PC-3 (cell line): ENCODE measurements around the gene KRT80. TPM values are rescaled to one million over a fixed set of nuclear protein-coding genes. Genes with fewer than 3 reads are reported as not detected.

Experiments
- ATAC-seq: fragments of 200-7000 bp; cut with Tn5 transposase; 2 replicates; pipeline ENCODE4 v1.9.1; 2020; ENCODE audit warnings: mild to moderate bottlenecking, moderate library complexity
- BruUV-seq: library from RNA; stranded (reverse); fragments of 400-500 nt; replicated peaks from 2 replicates; lab custom pipeline; 2021; lab: Mats Ljungman, UMichigan
- CTCF ChIA-PET: fragments of 300-600 bp; sonication (Branson Sonifier 250); formaldehyde crosslinking; loops from one replicate; lab custom pipeline; 2022; ENCODE audit warnings: antibody characterized with exemption; lab: Charles Lee
- POLR2A ChIA-PET: fragments of 300-600 bp; sonication (Branson Sonifier 250); formaldehyde crosslinking; loops from one replicate; lab custom pipeline; 2022; ENCODE audit warnings: antibody characterized with exemption; ENCODE audit not compliant: unreplicated experiment; lab: Charles Lee
- DNase-seq: peaks from one replicate; pipeline ENCODE4 v3.0.0-alpha.2; 2015
- H2AFZ ChIP-seq: fragments of 300-600 bp; sonication (generic); 2 replicates; pipeline ENCODE4 v1.6.0; 2016; ENCODE audit warnings: antibody characterized with exemption, low read length
- H3F3A ChIP-seq: fragments of 300-600 bp; sonication (generic); one replicate; pipeline ENCODE4 v1.6.0; 2017; ENCODE audit warnings: antibody characterized with exemption, low read length, control low read depth, mild to moderate bottlenecking; ENCODE audit not compliant: unreplicated experiment
- H3K27ac ChIP-seq: fragments of 300-600 bp; sonication (generic); 2 replicates; pipeline ENCODE4 v1.5.1; 2016; ENCODE audit warnings: mild to moderate bottlenecking, low read length
- H3K27me3 ChIP-seq: fragments of 300-600 bp; sonication (generic); 2 replicates; pipeline ENCODE4 v1.6.1; 2016; ENCODE audit warnings: low read length, mixed read lengths
- H3K36me3 ChIP-seq: fragments of 300-600 bp; sonication (generic); 2 replicates; pipeline ENCODE4 v1.6.1; 2016; ENCODE audit warnings: low read depth, mixed run types, low read length, mixed read lengths
- H3K4me1 ChIP-seq: fragments of 300-600 bp; sonication (generic); 2 replicates; pipeline ENCODE4 v1.5.1; 2016; ENCODE audit warnings: low read length; ENCODE audit not compliant: insufficient read depth
- H3K4me2 ChIP-seq: fragments of 300-600 bp; sonication (generic); 2 replicates; pipeline ENCODE4 v1.6.0; 2016; ENCODE audit warnings: low read length
- H3K4me3 ChIP-seq: fragments of 300-600 bp; sonication (generic); 2 replicates; pipeline ENCODE4 v1.5.1; 2016; ENCODE audit warnings: mild to moderate bottlenecking, low read length, mixed read lengths
- H3K79me2 ChIP-seq: fragments of 300-600 bp; sonication (generic); 2 replicates; pipeline ENCODE4 v1.6.1; 2017; ENCODE audit warnings: low read length, mixed read lengths
- H3K9ac ChIP-seq: fragments of 300-600 bp; sonication (generic); 2 replicates; pipeline ENCODE4 v1.6.0; 2016; ENCODE audit warnings: mild to moderate bottlenecking, low read length
- H3K9me2 ChIP-seq: fragments of 300-600 bp; sonication (generic); replicated peaks from 2 replicates; pipeline ENCODE4 v1.6.1; 2016; ENCODE audit warnings: mixed run types, low read length, mixed read lengths
- H3K9me3 ChIP-seq: fragments of 300-600 bp; sonication (generic); 2 replicates; pipeline ENCODE4 v1.6.1; 2016; ENCODE audit warnings: low read length, mixed read lengths
- H4K20me1 ChIP-seq: fragments of 300-600 bp; sonication (generic); 2 replicates; pipeline ENCODE4 v1.6.1; 2016; ENCODE audit warnings: low read length, mixed read lengths
- CTCF ChIP-seq: fragments of 300-600 bp; sonication (generic); conservative IDR thresholded peaks from 2 replicates; pipeline ENCODE4 v1.5.1; 2017; ENCODE audit warnings: antibody characterized with exemption, low read depth, mild to moderate bottlenecking, low read length
- EZH2 ChIP-seq: fragments of 300-600 bp; sonication (generic); IDR thresholded peaks from one replicate; pipeline ENCODE4 v1.6.1; 2017; ENCODE audit warnings: antibody characterized with exemption, mild to moderate bottlenecking, low read length; ENCODE audit not compliant: unreplicated experiment
- EZH2phosphoT487 ChIP-seq: fragments of 300-600 bp; sonication (generic); IDR thresholded peaks from 2 replicates; pipeline ENCODE4 v1.6.1; 2018; ENCODE audit warnings: mild to moderate bottlenecking, antibody characterized with exemption, low read length, borderline replicate concordance
- intact Hi-C: fragments of 100-400 bp; cut with micrococcal nuclease; formaldehyde crosslinking; loops from 2 replicates; pipeline ENCODE4 v1.9.0; 2023
- total RNA-seq: library from RNA; depleted of rRNA; stranded (reverse); fragments of >200 nt; gene quantifications from 2 replicates; pipeline ENCODE4 v1.2.3, GENCODE V29; 2014

Gene KRT80
- total RNA-seq, 1 experiment from 2014 or later, result 19.8 TPM

- Histone ChIP-seq H2AFZ (no peak overlapping the region), H3K4me3 (no peak overlapping the region), H3F3A (no peaks in the 10 kb centered on the region), H4K20me1 (no peaks in the 10 kb centered on the region), H3K9ac (no peak overlapping the region), H3K27me3 (no peaks in the 10 kb centered on the region), H3K4me2 (no peak overlapping the region), H3K27ac (no peak overlapping the region), H3K79me2 (no peaks in the 10 kb centered on the region), H3K9me3 (no peaks in the 10 kb centered on the region), H3K9me2 (no peaks in the 10 kb centered on the region), H3K4me1 (peaks cover 60% of the 10 kb centered on the region), H3K36me3 (no peaks in the 10 kb centered on the region)
- ChIA-PET CTCF (no interaction called here), POLR2A (no interaction called here)
- intact Hi-C loops, result no loop called here
- ATAC-seq (no peak), DNase-seq (no peak)
- TF ChIP-seq EZH2 (no peak), EZH2phosphoT487 (no peak), CTCF (no peak)
- no TSS peak for BruUV-seq
Measured at GRCh38 chr12:52207106-52207505, 15.3 kb upstream of the KRT80 start.

- POLR2A ChIA-PET, result interaction anchor here (0.6 kb wide), 1 partner anchor 10 kb away, joined by 4 read pairs; no protein-coding TSS in a partner anchor
- peaks cover 60% of the 10 kb centered on the region for H3K4me1 ChIP-seq
- no peak overlapping the region for H3K4me2 ChIP-seq
- H3F3A ChIP-seq, result no peaks in the 10 kb centered on the region
- CTCF ChIA-PET, result no interaction called here
- no peaks in the 10 kb centered on the region for H3K9me2 ChIP-seq
- ATAC-seq (no peak), DNase-seq (no peak)
- no peak overlapping the region for H3K9ac ChIP-seq
- no peaks in the 10 kb centered on the region for H3K36me3 ChIP-seq
- TF ChIP-seq CTCF (no peak), EZH2phosphoT487 (no peak), EZH2 (no peak)
- no peak overlapping the region for H2AFZ ChIP-seq
- H3K79me2 ChIP-seq, result no peaks in the 10 kb centered on the region
- no peaks in the 10 kb centered on the region for H3K27me3 ChIP-seq
- H3K4me3 ChIP-seq, result no peak overlapping the region
- no TSS peak for BruUV-seq
- no peaks in the 10 kb centered on the region for H3K9me3 ChIP-seq
- intact Hi-C loops, result no loop called here
- H4K20me1 ChIP-seq, result no peaks in the 10 kb centered on the region
- H3K27ac ChIP-seq, result no peak overlapping the region
Measured at GRCh38 chr12:52206304-52207040, 14.7 kb upstream of the KRT80 start.

GRCh38 chr12:52205612-52206303 lies 13.9 kb upstream of the KRT80 start:
- ATAC-seq (no peak), DNase-seq (no peak)
- Histone ChIP-seq H3K79me2 (no peaks in the 10 kb centered on the region), H3K36me3 (no peaks in the 10 kb centered on the region), H3K4me2 (no peak overlapping the region), H3K4me1 (peaks cover 58% of the 10 kb centered on the region), H3K9me2 (no peaks in the 10 kb centered on the region), H3K27me3 (no peaks in the 10 kb centered on the region), H2AFZ (no peak overlapping the region), H3F3A (no peaks in the 10 kb centered on the region), H3K9me3 (no peaks in the 10 kb centered on the region), H3K4me3 (no peak overlapping the region), H3K9ac (no peak overlapping the region), H3K27ac (no peak overlapping the region), H4K20me1 (no peaks in the 10 kb centered on the region)
- BruUV-seq, result no TSS peak
- intact Hi-C loops, result no loop called here
- no peak for TF ChIP-seq EZH2
- TF ChIP-seq CTCF, result no peak
- CTCF ChIA-PET, result no interaction called here
- POLR2A ChIA-PET, result interaction anchor here (0.6 kb wide), 1 partner anchor 10 kb away, joined by 4 read pairs; no protein-coding TSS in a partner anchor
